GM13977 (cell line): ENCODE measurements around the gene UAP1.
"Not testable (repeated sequence)": the region's sequence is repeated elsewhere in the genome, so short reads cannot be mapped to it uniquely, and the experiment has no call there.

Experiments
- DNase-seq: peaks from one replicate; pipeline ENCODE4 v3.0.0; 2012; ENCODE audit warnings: low spot score
- in situ Hi-C: fragments of 300-500 bp; cut with MboI; formaldehyde crosslinking; loops from one replicate; pipeline ENCODE4 v1.12.0; 2022; ENCODE audit warnings: low sequenced_read_pairs, low pct_unique_long_range_greater_than_20kb, mixed read lengths, inconsistent platforms; ENCODE audit not compliant: unreplicated experiment
- TF ChIP-seq, protein P1 (sequence below): IDR thresholded peaks from 2 replicates; pipeline ENCODE4 v1.5.1; 2012; ENCODE audit warnings: mild to moderate bottlenecking, control low read depth; ENCODE audit not compliant: insufficient read depth; ENCODE audit errors: extremely low read depth, missing control alignments

The UAP1 gene

DNA sequence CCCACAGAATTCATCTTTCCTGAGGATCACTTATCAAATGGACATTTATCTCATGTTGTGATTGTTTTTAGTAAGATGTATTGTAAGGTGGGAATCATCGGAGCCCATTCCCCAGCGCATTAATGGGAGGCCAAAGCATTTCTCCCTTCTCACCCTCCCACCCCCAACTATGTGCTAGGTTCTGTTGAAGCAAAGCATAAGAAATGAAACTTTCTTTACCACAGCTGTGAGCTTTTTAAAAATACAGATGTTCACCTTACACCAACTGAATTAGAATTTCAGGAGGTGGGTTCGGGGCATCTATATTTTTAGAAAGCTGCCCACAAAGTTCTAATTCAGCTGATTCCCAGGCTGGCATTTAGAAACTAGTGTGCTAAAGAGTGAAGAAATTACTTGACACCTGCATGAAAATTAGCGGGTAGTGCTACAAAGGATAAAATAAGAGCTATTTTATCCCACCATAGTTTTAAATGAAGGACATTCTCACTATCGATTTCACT is 26.3 kb downstream of the UAP1 start:
- in situ Hi-C loops: no loop called here
- DNase-seq: no peak
- TF ChIP-seq, protein P1, sequence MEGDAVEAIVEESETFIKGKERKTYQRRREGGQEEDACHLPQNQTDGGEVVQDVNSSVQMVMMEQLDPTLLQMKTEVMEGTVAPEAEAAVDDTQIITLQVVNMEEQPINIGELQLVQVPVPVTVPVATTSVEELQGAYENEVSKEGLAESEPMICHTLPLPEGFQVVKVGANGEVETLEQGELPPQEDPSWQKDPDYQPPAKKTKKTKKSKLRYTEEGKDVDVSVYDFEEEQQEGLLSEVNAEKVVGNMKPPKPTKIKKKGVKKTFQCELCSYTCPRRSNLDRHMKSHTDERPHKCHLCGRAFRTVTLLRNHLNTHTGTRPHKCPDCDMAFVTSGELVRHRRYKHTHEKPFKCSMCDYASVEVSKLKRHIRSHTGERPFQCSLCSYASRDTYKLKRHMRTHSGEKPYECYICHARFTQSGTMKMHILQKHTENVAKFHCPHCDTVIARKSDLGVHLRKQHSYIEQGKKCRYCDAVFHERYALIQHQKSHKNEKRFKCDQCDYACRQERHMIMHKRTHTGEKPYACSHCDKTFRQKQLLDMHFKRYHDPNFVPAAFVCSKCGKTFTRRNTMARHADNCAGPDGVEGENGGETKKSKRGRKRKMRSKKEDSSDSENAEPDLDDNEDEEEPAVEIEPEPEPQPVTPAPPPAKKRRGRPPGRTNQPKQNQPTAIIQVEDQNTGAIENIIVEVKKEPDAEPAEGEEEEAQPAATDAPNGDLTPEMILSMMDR: no peak

DNA sequence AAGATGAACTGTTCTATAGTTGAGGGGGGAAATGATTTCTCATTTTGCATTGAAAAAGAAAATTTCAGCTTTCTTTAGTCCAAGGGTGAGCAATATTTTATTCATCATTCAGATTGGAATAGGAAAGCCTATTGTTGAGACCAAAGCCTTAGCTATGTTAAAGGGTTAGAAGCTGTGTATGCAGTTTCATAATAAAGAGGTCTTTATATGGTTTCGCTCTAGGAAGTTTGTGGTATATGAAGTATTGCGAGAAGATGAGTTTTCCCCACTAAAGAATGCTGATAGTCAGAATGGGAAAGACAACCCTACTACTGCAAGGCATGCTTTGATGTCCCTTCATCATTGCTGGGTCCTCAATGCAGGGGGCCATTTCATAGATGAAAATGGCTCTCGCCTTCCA is 28.6 kb downstream of the UAP1 start:
- in situ Hi-C loops: no loop called here
- DNase-seq: no peak
- TF ChIP-seq, protein P1: no peak

DNA sequence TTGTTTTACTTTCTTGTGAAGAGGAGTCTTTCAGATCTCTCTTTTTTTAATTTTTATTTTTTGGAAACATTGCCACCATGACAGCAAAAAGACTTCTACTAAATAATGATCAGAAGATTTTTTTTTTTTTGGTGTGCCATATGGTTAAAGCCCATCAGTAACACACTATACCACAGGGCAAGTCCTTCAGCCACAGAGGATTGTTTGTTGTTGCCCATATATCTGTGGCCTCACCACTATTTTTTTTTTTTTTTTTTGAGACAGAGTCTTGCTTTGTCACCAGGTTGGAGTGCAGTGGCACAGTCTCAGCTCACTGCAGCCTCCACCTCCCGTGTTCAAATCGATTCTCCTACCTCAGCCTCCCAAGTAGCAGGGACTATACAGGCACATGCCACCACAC is 29.2 kb downstream of the UAP1 start:
- in situ Hi-C loops: no loop called here
- TF ChIP-seq, protein P1: no peak
- no peak for DNase-seq

DNA sequence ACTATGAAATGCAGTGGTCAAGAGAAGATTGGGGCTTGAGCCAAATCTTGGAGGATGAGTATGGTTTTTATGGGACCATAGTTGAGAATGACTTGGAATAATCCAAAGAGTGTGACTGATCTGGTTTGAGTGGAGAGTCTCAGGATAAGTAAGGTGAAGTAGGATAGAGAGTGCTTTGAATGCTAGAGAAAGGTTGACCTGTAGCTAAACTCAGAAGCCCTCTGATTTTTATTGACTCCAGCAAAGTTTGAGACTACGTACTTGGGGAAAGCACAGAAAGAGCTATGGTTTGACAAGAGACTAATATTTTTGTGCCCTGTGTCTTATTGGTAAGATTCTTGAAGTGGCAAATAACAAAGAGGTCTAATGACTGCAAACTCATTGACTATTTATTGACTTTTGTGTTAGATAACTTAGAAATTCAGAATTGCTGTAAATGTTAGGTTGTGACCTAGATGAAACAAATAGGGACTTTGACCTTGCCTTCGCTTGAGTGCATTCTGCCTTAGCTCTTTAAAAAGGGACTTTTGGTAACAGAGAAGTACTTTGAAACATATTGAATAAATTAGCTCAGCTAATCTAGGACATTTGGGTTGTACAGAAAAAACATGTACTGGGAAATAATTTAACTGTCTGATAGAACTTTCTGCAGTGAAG is 35.1 kb downstream of the UAP1 start:
- no peak for DNase-seq
- TF ChIP-seq, protein P1: no peak
- in situ Hi-C loops: no loop called here

DNA sequence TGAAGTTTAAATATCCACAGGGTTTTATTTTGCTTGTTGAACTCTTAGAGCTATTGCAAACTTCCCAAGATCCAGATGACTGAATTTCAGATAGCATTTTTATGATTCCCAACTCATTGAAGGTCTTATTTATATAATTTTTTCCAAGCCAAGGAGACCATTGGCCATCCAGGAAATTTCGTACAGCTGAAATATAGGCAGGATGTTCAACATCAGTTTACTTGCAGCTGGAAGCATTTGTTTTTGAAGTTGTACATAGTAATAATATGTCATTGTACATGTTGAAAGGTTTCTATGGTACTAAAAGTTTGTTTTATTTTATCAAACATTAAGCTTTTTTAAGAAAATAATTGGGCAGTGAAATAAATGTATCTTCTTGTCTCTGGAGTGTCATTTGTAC is 37.9 kb downstream of the UAP1 start:
- TF ChIP-seq, protein P1: no peak
- in situ Hi-C loops: no loop called here
- no peak for DNase-seq

DNA sequence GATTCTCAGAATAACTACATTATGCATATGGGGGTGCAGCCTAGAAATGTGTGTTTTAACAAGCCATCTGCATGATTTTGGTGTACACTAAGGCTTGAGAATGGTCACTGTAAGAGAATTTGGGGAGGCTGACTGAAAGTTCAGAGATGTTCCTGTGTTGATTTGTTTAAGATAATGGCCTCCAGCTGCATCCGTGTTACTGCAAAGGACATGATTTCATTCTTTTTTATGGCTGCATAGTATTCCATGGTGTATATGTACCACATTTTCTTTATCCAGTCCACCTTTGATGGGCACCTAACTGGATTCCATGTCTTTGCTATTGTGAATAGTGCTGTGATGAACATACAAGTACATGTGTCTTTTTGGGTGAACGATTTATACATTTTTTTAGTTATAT is 41.6 kb downstream of the UAP1 start:
- DNase-seq, in situ Hi-C loops: not testable (repeated sequence)

DNA sequence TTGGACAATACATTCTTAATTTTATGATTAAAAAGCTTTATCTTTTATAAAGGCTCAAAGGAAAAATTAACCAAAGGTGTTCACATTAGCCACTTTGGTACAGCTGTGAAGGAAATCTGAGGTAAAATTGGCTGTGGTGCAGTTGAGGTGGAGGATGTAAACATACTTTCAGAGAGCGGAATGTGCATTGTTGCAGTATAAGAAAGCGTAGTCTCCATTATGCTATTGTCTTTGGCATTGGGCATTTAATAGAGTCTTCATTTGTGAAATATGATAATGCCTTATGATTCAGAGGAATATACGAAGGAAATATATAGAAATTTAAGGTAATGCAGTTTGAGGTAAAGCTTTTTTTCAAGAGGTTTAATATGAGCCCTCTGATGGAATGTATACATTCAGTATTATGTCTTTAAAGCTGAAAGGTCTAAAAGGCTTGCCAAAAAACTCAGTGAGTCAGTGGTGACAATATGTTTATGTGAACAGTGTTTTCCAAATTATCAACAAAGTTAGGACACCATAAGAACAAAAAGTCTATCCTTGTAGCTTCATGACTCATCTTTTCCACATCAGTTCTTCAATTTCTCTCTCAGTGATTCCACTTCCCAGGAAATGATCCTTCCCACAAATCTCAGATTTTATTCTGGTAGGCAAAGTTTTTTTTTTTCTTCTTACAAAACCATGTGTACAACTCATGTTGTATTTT is 43.9 kb downstream of the UAP1 start:
- DNase-seq: no peak
- in situ Hi-C loops: no loop called here
- TF ChIP-seq, protein P1: no peak
